GM23338 (cell line): Measurements from ENCODE around the gene TULP1. TPM values are rescaled to one million over a fixed set of nuclear protein-coding genes. Genes with fewer than 3 reads are reported as not detected.

Experiments
- ATAC-seq: fragments of 200-7000 bp; cut with Tn5 transposase; 3 replicates; pipeline ENCODE4 v1.9.1; 2020
- DNase-seq: peaks from one replicate; pipeline ENCODE4 v3.0.0-alpha.2; 2015; ENCODE audit warnings: low spot score
- H2AFZ ChIP-seq: fragments of 200-600 bp; sonication (generic); 2 replicates; pipeline ENCODE4 v1.8.0; 2016; ENCODE audit warnings: antibody characterized with exemption, mild to moderate bottlenecking, moderate library complexity
- H3F3A ChIP-seq: fragments of 200-600 bp; sonication (generic); replicated peaks from 2 replicates; pipeline ENCODE4 v1.8.0; 2017; ENCODE audit warnings: antibody characterized with exemption, mixed run types, low read depth
- H3K27ac ChIP-seq: fragments of 200-600 bp; sonication (generic); 2 replicates; pipeline ENCODE4 v1.6.1; 2016; ENCODE audit warnings: low read depth
- H3K27me3 ChIP-seq: fragments of 200-600 bp; sonication (generic); 2 replicates; pipeline ENCODE4 v1.8.0; 2016; ENCODE audit warnings: mild to moderate bottlenecking, mixed run types, moderate library complexity; ENCODE audit not compliant: insufficient read depth
- H3K36me3 ChIP-seq: fragments of 200-600 bp; sonication (generic); 2 replicates; pipeline ENCODE4 v1.8.0; 2016; ENCODE audit warnings: mild to moderate bottlenecking; ENCODE audit not compliant: insufficient read depth
- H3K4me1 ChIP-seq: fragments of 200-600 bp; sonication (generic); 2 replicates; pipeline ENCODE4 v1.8.0; 2016; ENCODE audit warnings: mild to moderate bottlenecking, moderate library complexity; ENCODE audit not compliant: insufficient read depth
- H3K4me2 ChIP-seq: fragments of 200-600 bp; sonication (generic); 2 replicates; pipeline ENCODE4 v1.7.1; 2017; ENCODE audit warnings: mixed run types
- H3K4me3 ChIP-seq: fragments of 200-600 bp; sonication (generic); 2 replicates; pipeline ENCODE4 v1.6.1; 2016; ENCODE audit warnings: mixed run types
- H3K79me2 ChIP-seq: fragments of 200-600 bp; sonication (generic); replicated peaks from 2 replicates; pipeline ENCODE4 v1.8.0; 2017; ENCODE audit warnings: mild to moderate bottlenecking; ENCODE audit not compliant: insufficient read depth
- H3K9me2 ChIP-seq: fragments of 200-600 bp; sonication (generic); 2 replicates; pipeline ENCODE4 v1.8.0; 2017; ENCODE audit not compliant: insufficient read depth
- H4K20me1 ChIP-seq: fragments of 200-600 bp; sonication (generic); replicated peaks from 2 replicates; pipeline ENCODE4 v1.8.0; 2017; ENCODE audit warnings: mild to moderate bottlenecking; ENCODE audit not compliant: insufficient read depth
- H3K27ac Mint-ChIP-seq: 2 replicates; pipeline ENCODE4 v1.8.0; 2020; ENCODE audit warnings: inconsistent platforms, mild to moderate bottlenecking, moderate library complexity, mixed read lengths
- H3K27me3 Mint-ChIP-seq: 3 replicates; pipeline ENCODE4 v1.8.0; 2022; ENCODE audit warnings: low read depth, mild to moderate bottlenecking, moderate library complexity, mixed read lengths, inconsistent platforms; ENCODE audit not compliant: insufficient read depth, poor library complexity
- H3K36me3 Mint-ChIP-seq: 3 replicates; pipeline ENCODE4 v1.8.0; 2021; ENCODE audit warnings: low read depth, mild to moderate bottlenecking, inconsistent platforms, moderate library complexity, mixed read lengths
- H3K4me1 Mint-ChIP-seq: 3 replicates; pipeline ENCODE4 v1.8.0; 2020; ENCODE audit warnings: mild to moderate bottlenecking, inconsistent platforms, mixed read lengths
- H3K4me3 Mint-ChIP-seq: 3 replicates; pipeline ENCODE4 v1.8.0; 2021; ENCODE audit warnings: moderate library complexity, mild to moderate bottlenecking, inconsistent platforms, mixed read lengths
- H3K9me3 Mint-ChIP-seq: 3 replicates; pipeline ENCODE4 v1.8.0; 2020; ENCODE audit warnings: moderate library complexity, mild to moderate bottlenecking, inconsistent platforms, mixed read lengths
- CREB1 ChIP-seq: fragments of 250-450 bp; sonication (Bioruptor Pico); IDR thresholded peaks from 2 replicates; pipeline ENCODE4 v1.5.0; 2020; ENCODE audit warnings: low read depth, mild to moderate bottlenecking, moderate library complexity
- CTCF ChIP-seq, 2 experiments: fragments of 200-600 bp in 1 of 2; sonication (generic) in 1 of 2; conservative IDR thresholded peaks; 2 replicates each; pipeline versions ENCODE4 v1.5.1 to v1.6.1; 2016 to 2017; ENCODE audit warnings: antibody characterized with exemption in 2 of 2, low read depth in 2 of 2, mild to moderate bottlenecking in 2 of 2, moderate library complexity in 1 of 2
- EZH2 ChIP-seq: fragments of 200-600 bp; sonication (generic); IDR thresholded peaks from one replicate; pipeline ENCODE4 v1.8.0; 2017; ENCODE audit warnings: antibody characterized with exemption, mild to moderate bottlenecking, low read depth; ENCODE audit not compliant: unreplicated experiment
- EZH2phosphoT487 ChIP-seq: fragments of 200-600 bp; sonication (generic); IDR thresholded peaks from one replicate; pipeline ENCODE4 v1.8.1; 2018; ENCODE audit warnings: antibody characterized with exemption; ENCODE audit not compliant: unreplicated experiment
- JUNB ChIP-seq: IDR thresholded peaks from one replicate; pipeline ENCODE4 v1.6.1; 2016; ENCODE audit warnings: antibody characterized with exemption; ENCODE audit not compliant: unreplicated experiment
- POLR2AphosphoS5 ChIP-seq: IDR thresholded peaks from 2 replicates; pipeline ENCODE4 v1.6.1; 2016; ENCODE audit warnings: antibody characterized with exemption, low read depth
- STAT1 ChIP-seq: IDR thresholded peaks from one replicate; pipeline ENCODE4 v1.6.1; 2016; ENCODE audit warnings: antibody characterized with exemption; ENCODE audit not compliant: unreplicated experiment
- ZNF114 ChIP-seq: fragments of 250-450 bp; sonication (Bioruptor Pico); IDR thresholded peaks from 2 replicates; pipeline ENCODE4 v1.5.0; 2020; ENCODE audit warnings: mild to moderate bottlenecking, moderate library complexity
- ZNF331 ChIP-seq: fragments of 250-450 bp; sonication (Bioruptor Pico); IDR thresholded peaks from 2 replicates; pipeline ENCODE4 v1.5.0; 2020; ENCODE audit warnings: low read depth, mild to moderate bottlenecking, moderate library complexity
- polyA plus RNA-seq: library from polyadenylated mRNA; unstranded; fragments of >200 nt; fragmentation: Nextera tagmentation; extraction: Ambion mirVana; gene quantifications from 2 replicates; pipeline ENCODE4 v1.2.1, GENCODE V29; 2016
- total RNA-seq: library from RNA; depleted of rRNA; stranded (reverse); fragments of >200 nt; shearing (Covaris generic); gene quantifications from 2 replicates; pipeline ENCODE4 v1.2.3, GENCODE V29; 2014

The TULP1 gene
- total and polyA plus RNA-seq, 2 experiments from 2014 or later: 3.0 to 3.8 TPM

GRCh38 chr6:35487658-35488516 lies 24.8 kb downstream of the TULP1 start:
- H2AFZ ChIP-seq: no peak overlapping the region
- no peak for ATAC-seq
- peak; percentile 60 for DNase-seq
- H3K27me3 ChIP-seq: no peaks in the 10 kb centered on the region
- H4K20me1 ChIP-seq: no peaks in the 10 kb centered on the region
- Mint-ChIP-seq H3K27ac (peak overlapping the region; percentile 63), H3K4me1 (peaks cover 68% of the 10 kb centered on the region), H3K4me3 (0 out of 3 replicates have a peak overlapping the region, but pooled peaks have one; percentile 28), H3K9me3 (no peaks in the 10 kb centered on the region), H3K27me3 (peaks cover 30% of the 10 kb centered on the region), H3K36me3 (peaks cover 14% of the 10 kb centered on the region)
- peak overlapping the region; percentile 100 for H3K27ac ChIP-seq
- peaks cover 27% of the 10 kb centered on the region for H3F3A ChIP-seq
- H3K9me2 ChIP-seq: no peaks in the 10 kb centered on the region
- H3K4me3 ChIP-seq: peak overlapping the region; percentile 23; the same call in 1 of the 2 replicates
- peaks cover 49% of the 10 kb centered on the region for H3K79me2 ChIP-seq
- no peaks in the 10 kb centered on the region for H3K36me3 ChIP-seq
- no peak for TF ChIP-seq EZH2
- no peak for TF ChIP-seq EZH2phosphoT487
- no peak for TF ChIP-seq ZNF114
- TF ChIP-seq POLR2AphosphoS5: no peak
- TF ChIP-seq CTCF (conservative IDR thresholded peaks at IDR 0.05; ENCODE audit: low read depth in 2 of 2): no peak
- no peak for TF ChIP-seq JUNB
- TF ChIP-seq ZNF331: no peak
- peaks cover 81% of the 10 kb centered on the region for H3K4me1 ChIP-seq
- H3K4me2 ChIP-seq: peak overlapping the region; percentile 98

DNA sequence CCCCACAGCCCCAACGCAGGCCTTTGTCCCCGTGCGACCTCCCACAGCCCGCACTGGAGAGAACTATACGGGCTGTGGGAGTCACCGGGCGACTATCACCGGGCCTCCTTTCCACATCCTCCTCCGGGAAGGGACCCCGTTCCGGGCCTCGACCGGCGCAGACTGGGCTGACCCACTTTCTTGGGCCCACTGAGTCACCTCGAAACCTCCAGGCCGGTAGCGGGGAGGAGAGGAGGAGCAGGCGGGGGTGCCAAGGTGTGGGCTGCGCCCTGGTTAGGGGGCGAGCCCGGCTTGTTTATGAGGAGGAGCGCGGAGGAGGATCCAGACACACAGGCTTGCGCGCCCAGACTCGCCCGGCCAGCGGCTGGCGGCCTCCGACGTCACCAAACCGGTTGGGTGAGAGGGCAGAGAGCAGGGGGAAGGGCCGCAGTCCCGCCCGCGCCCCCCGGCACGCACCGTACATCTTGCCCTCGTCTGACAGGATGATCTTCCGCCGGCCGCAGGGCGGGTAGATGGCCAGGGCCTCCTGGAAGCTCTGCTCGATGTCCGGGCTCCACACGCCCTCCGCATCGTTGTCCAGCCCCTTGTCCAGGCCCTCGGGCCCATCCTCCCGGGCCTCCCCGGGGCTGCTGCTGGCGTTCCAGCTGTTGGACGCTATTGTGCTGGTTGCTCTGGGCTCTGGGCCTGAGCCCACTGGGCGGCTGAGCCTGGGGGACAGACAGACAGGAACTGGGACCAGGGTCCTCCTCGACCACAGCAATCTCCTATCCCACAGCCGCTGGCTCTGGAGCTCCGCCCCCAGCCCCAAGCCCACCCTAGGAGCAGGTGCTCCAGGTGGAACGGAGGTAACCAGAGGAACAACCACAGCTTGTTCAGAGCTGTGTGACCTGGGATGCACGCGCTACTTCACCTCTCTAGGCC lies 26.4 kb downstream of the TULP1 start:
- Mint-ChIP-seq H3K27ac (peak overlapping the region; percentile 99), H3K9me3 (no peaks in the 10 kb centered on the region), H3K36me3 (peaks cover 15% of the 10 kb centered on the region), H3K27me3 (peaks cover 29% of the 10 kb centered on the region), H3K4me1 (peaks cover 54% of the 10 kb centered on the region), H3K4me3 (peak overlapping the region; percentile 70)
- peaks cover 27% of the 10 kb centered on the region for H3F3A ChIP-seq
- H3K9me2 ChIP-seq: no peaks in the 10 kb centered on the region
- peak overlapping the region; percentile 72 for H3K4me3 ChIP-seq
- DNase-seq (peak; percentile 94), ATAC-seq (peak; percentile 58)
- H3K4me1 ChIP-seq: peaks cover 65% of the 10 kb centered on the region
- H3K79me2 ChIP-seq: peaks cover 39% of the 10 kb centered on the region
- peak overlapping the region; percentile 100 for H3K27ac ChIP-seq
- H2AFZ ChIP-seq: peak overlapping the region; percentile 23; the same call in 1 of the 2 replicates
- TF ChIP-seq STAT1 (no peak), POLR2AphosphoS5 (peak; percentile 63), CREB1 (CRISPR knock-in tag) (peak; percentile 95)
- peak overlapping the region; percentile 98 for H3K4me2 ChIP-seq
- H4K20me1 ChIP-seq: 0 out of 2 replicates have a peak, but pooled peaks cover 3% of the 10 kb centered on the region
- no peaks in the 10 kb centered on the region for H3K27me3 ChIP-seq
- H3K36me3 ChIP-seq: 0 out of 2 replicates have a peak, but pooled peaks cover 5% of the 10 kb centered on the region
